ENCODE measurements around the gene CATSPERZ.

The CATSPERZ gene

GRCh38 chr11:64334764-64335735 lies 34.9 kb downstream of the CATSPERZ start:
- peaks cover 12% of the 10 kb centered on the region for H3K4me1 ChIP-seq
- in situ Hi-C loops (cut with MboI; ENCODE audit: low sequenced_read_pairs): no loop called here

DNA sequence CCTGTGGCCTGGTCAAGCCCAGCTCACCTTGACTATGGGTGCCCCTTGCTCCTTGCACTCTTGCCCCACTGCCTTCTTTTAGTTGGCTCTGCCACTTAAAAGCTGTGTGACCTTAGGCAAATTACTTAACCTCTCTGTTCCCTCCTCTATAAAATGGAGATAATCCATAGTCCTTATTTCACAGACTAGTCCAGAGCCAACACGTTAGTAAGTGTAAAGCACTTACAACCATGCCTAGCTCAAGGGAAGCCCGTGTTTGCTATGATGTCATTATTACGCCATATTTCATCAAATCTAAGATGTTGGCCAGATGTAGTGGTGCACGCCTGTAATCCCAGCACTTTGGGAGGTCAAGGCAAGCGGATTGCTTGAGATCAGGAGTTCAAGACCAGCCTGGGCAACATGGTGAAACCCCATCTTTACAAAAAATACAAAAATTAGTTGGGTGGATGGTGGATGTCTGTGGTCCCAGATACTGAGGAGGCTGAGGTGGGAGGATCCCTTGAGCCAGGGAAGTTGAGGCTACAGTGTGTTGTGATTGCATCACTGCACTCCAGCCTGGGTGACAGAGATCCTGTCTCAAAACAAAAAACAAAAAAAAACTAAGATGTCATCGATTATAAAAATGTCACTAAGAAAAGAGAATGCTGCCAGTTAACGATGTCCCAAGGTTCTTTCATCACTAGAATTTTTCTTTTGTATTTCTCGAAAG lies 37.5 kb downstream of the CATSPERZ start:
- H3K9me3 ChIP-seq: no peaks in the 10 kb centered on the region
- no peak overlapping the region for H3K4me3 ChIP-seq
- DNase-seq (ENCODE audit: low spot score in 2 of 2): peak in 1 of 2 experiments; percentile 8
- H3K36me3 ChIP-seq (replicated peaks): no peaks in the 10 kb centered on the region
- H3K4me1 ChIP-seq: peaks cover 11% of the 10 kb centered on the region
- no peaks in the 10 kb centered on the region for H3K27me3 ChIP-seq (ENCODE audit: low read depth)
- in situ Hi-C loops (cut with MboI; ENCODE audit: low sequenced_read_pairs): no loop called here

More at GRCh38 chr11:64334764-64335735, 34.9 kb downstream of the CATSPERZ start:
- H3K4me3 ChIP-seq: no peak overlapping the region
- H3K27me3 ChIP-seq (ENCODE audit: low read depth): no peaks in the 10 kb centered on the region
- H3K9me3 ChIP-seq: no peaks in the 10 kb centered on the region
- no peaks in the 10 kb centered on the region for H3K36me3 ChIP-seq (replicated peaks)
- DNase-seq (ENCODE audit: low spot score in 2 of 2): peak in 1 of 2 experiments; percentile 54

- no peaks in the 10 kb centered on the region for H3K36me3 ChIP-seq (replicated peaks)
- DNase-seq (ENCODE audit: low spot score in 2 of 2): no peak
- H3K4me3 ChIP-seq: no peak overlapping the region
- H3K9me3 ChIP-seq: no peaks in the 10 kb centered on the region
- peaks cover 11% of the 10 kb centered on the region for H3K4me1 ChIP-seq
- in situ Hi-C loops (cut with MboI; ENCODE audit: low sequenced_read_pairs): no loop called here
- H3K27me3 ChIP-seq (ENCODE audit: low read depth): no peaks in the 10 kb centered on the region
Observed at GRCh38 chr11:64338716-64339115, 38.6 kb downstream of the CATSPERZ start.

GRCh38 chr11:64339286-64339685 lies 39.1 kb downstream of the CATSPERZ start:
- Histone ChIP-seq H3K36me3 (replicated peaks) (no peaks in the 10 kb centered on the region), H3K27me3 (ENCODE audit: low read depth) (no peaks in the 10 kb centered on the region), H3K9me3 (no peaks in the 10 kb centered on the region), H3K4me1 (peaks cover 11% of the 10 kb centered on the region), H3K4me3 (no peak overlapping the region)
- DNase-seq (ENCODE audit: low spot score in 2 of 2): no peak
- in situ Hi-C loops (cut with MboI; ENCODE audit: low sequenced_read_pairs): no loop called here

GRCh38 chr11:64339754-64340408 lies 39.7 kb downstream of the CATSPERZ start, which contains the start of gene CCDC88B:
Gene CCDC88B (plus strand): TSS chr11:64340204. CDS start chr11:64340267, 63 bp downstream.
- Histone ChIP-seq H3K4me3 (no peak within 1 kb of the TSS; the same call in 1 of the 2 replicates), H3K9me3 (no peaks in the 10 kb centered on the region), H3K36me3 (replicated peaks) (no peaks in the 10 kb centered on the region), H3K4me1 (peaks cover 11% of the 10 kb centered on the region), H3K27me3 (ENCODE audit: low read depth) (no peaks in the 10 kb centered on the region)
- in situ Hi-C loops (cut with MboI; ENCODE audit: low sequenced_read_pairs): no loop called here
- DNase-seq (ENCODE audit: low spot score in 2 of 2): no peak

DNA sequence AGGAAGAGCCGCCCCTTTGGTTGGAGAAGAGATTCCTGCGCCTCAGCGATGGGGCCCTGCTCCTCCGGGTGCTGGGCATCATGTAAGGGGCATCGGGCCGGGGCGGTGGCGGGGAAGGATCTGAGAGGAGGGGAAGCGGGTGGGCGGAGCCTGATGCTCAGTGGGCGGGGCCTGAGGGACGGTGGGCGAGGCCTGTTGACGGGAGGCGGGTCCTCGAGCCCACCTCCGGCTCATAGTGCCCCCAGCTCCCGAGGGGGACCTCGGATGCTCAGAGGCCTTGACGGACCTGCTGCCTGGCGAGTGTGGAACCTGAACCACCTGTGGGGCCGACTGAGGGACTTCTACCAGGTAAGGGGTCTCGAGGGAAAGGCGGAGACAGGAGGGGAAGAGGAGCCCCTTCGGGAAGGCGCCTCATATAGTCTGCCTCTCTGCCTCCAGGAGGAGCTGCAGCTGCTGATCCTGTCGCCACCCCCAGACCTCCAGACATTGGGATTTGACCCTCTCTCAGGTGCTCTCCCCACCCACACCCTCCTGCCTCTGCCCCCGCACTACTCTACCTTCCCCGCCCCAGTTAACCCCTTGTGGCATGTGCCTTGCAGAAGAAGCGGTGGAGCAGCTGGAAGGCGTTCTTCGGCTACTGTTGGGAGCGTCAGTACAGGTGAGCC lies 40.6 kb downstream of the CATSPERZ start:
- no peak overlapping the region; the same call in 1 of the 2 replicates for H3K4me3 ChIP-seq
- in situ Hi-C loops (cut with MboI; ENCODE audit: low sequenced_read_pairs): no loop called here

DNA sequence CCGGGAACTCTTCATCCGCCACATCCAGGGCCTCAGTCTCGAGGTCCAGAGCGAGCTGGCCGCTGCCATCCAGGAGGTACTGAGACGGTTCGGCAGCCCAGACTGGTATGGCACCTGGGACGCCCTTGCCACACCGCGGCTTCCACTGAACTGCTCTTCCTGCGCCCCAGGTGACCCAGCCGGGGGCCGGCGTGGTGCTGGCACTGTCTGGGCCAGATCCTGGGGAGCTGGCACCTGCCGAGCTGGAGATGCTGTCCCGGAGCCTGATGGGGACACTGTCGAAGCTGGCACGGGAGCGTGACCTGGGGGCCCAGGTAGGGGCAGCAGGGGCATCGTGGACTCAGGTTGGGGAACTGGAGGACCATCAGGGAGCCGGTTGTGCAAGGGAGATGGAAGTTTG lies 41.3 kb downstream of the CATSPERZ start:
- Histone ChIP-seq H3K9me3 (no peaks in the 10 kb centered on the region), H3K36me3 (replicated peaks) (no peaks in the 10 kb centered on the region)
- in situ Hi-C loops (cut with MboI; ENCODE audit: low sequenced_read_pairs): no loop called here

More for the DNA sequence above, 40.6 kb downstream of the CATSPERZ start:
- Histone ChIP-seq H3K4me1 (peaks cover 11% of the 10 kb centered on the region), H3K27me3 (ENCODE audit: low read depth) (no peaks in the 10 kb centered on the region), H3K36me3 (replicated peaks) (no peaks in the 10 kb centered on the region), H3K9me3 (no peaks in the 10 kb centered on the region)
- peak in 1 of 2 experiments; percentile 70 for DNase-seq (ENCODE audit: low spot score in 2 of 2)

DNA sequence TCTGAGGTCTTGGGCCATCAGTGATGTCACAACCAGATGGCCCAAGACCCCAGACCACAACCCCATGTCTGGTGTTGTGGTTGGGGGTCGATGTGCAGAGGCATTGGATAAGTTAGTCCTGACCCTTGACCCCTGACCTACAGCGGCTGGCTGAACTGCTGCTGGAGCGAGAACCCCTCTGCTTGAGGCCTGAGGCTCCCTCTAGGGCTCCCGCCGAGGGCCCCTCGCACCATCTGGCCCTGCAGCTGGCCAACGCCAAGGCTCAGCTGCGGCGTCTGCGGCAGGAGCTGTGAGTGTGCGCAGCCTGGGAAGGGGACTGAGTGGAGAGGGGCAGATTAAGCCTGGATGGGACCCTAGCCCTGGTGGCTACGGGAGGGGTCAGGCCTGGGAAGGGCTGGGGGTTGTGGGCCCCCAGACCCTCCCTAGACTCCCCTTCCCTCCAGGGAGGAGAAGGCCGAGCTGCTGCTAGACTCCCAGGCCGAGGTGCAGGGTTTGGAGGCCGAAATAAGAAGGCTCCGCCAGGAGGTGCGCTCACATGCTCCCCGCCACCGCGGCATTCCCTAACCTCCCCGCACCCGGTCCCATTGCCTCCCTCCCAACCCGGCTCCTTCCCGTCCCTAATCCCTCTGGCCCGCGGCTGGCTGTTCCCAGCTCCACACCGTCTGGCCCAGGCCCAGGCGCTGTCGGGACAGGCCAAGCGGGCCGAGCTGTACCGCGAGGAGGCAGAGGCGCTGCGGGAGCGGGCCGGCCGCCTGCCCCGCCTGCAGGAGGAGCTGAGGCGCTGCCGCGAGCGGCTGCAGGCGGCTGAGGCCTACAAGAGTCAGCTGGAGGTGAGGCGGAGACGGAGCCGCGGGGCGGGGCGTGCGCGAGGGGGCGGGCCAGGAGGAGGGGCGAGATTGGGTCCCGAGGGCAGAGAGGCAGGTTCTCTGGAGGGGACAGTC lies 42.0 kb downstream of the CATSPERZ start:
- Histone ChIP-seq H3K36me3 (replicated peaks) (no peaks in the 10 kb centered on the region), H3K4me1 (peaks cover 11% of the 10 kb centered on the region), H3K9me3 (no peaks in the 10 kb centered on the region), H3K27me3 (ENCODE audit: low read depth) (no peaks in the 10 kb centered on the region), H3K4me3 (peak overlapping the region; percentile 26)
- DNase-seq (ENCODE audit: low spot score in 2 of 2): peak; percentile 74 to 96
- in situ Hi-C loops (cut with MboI; ENCODE audit: low sequenced_read_pairs): no loop called here

More for the DNA sequence above, 41.3 kb downstream of the CATSPERZ start:
- no peak for DNase-seq (ENCODE audit: low spot score in 2 of 2)
- Histone ChIP-seq H3K4me1 (peaks cover 11% of the 10 kb centered on the region), H3K4me3 (no peak overlapping the region), H3K27me3 (ENCODE audit: low read depth) (no peaks in the 10 kb centered on the region)

GRCh38 chr11:64342869-64343745 lies 42.9 kb downstream of the CATSPERZ start:
- in situ Hi-C loops (cut with MboI; ENCODE audit: low sequenced_read_pairs): no loop called here
- H3K4me3 ChIP-seq: peak overlapping the region; percentile 26; the same call in 1 of the 2 replicates

GRCh38 chr11:64343767-64344559 lies 43.8 kb downstream of the CATSPERZ start:
- Histone ChIP-seq H3K9me3 (no peaks in the 10 kb centered on the region), H3K4me1 (peaks cover 5% of the 10 kb centered on the region), H3K4me3 (no peak overlapping the region), H3K36me3 (replicated peaks) (no peaks in the 10 kb centered on the region), H3K27me3 (ENCODE audit: low read depth) (no peaks in the 10 kb centered on the region)
- in situ Hi-C loops (cut with MboI; ENCODE audit: low sequenced_read_pairs): no loop called here
- DNase-seq (ENCODE audit: low spot score in 2 of 2): peak in 1 of 2 experiments; percentile 49

More at GRCh38 chr11:64342869-64343745, 42.9 kb downstream of the CATSPERZ start:
- Histone ChIP-seq H3K27me3 (ENCODE audit: low read depth) (no peaks in the 10 kb centered on the region), H3K9me3 (no peaks in the 10 kb centered on the region), H3K36me3 (replicated peaks) (no peaks in the 10 kb centered on the region), H3K4me1 (peaks cover 6% of the 10 kb centered on the region)
- DNase-seq (ENCODE audit: low spot score in 2 of 2): no peak

GRCh38 chr11:64344787-64345186 lies 44.6 kb downstream of the CATSPERZ start:
- in situ Hi-C loops (cut with MboI; ENCODE audit: low sequenced_read_pairs): no loop called here
- no peaks in the 10 kb centered on the region for H3K36me3 ChIP-seq (replicated peaks)
- no peak for DNase-seq (ENCODE audit: low spot score in 2 of 2)
- H3K27me3 ChIP-seq (ENCODE audit: low read depth): no peaks in the 10 kb centered on the region
- no peaks in the 10 kb centered on the region for H3K9me3 ChIP-seq
- no peak overlapping the region for H3K4me3 ChIP-seq
- H3K4me1 ChIP-seq: peaks cover 5% of the 10 kb centered on the region
